ENCODE measurements around the gene AP1S1. TPM values are rescaled to one million over a fixed set of nuclear protein-coding genes. Genes with fewer than 3 reads are reported as not detected.
"Not testable (repeated sequence)": the region's sequence is repeated elsewhere in the genome, so short reads cannot be mapped to it uniquely, and the experiment has no call there.

Gene AP1S1
- total and polyA plus RNA-seq, 4 donors, result 42.7 to 74.7 (median 60.9) TPM

GRCh38 chr7:101128040-101128834 lies 26.0 kb upstream of the AP1S1 start:
- H3K27me3 ChIP-seq (ENCODE audit: control insufficient read depth in 3 of 3, insufficient read depth in 3 of 3, low read length in 2 of 3), result no peaks in the 10 kb centered on the region
- TF ChIP-seq CTCF (IDR thresholded peaks at IDR 0.05; ENCODE audit: control extremely low read depth, extremely low read depth), result no peak
- H3K9ac ChIP-seq (ENCODE audit: insufficient read depth in 1 of 2, low read length in 2 of 2), result no peak overlapping the region
- no peak for ATAC-seq (ENCODE audit: insufficient read depth, low FRiP score)
- peaks cover 0 to 3% (median 2%) of the 10 kb centered on the region in 4 donors for H3K36me3 ChIP-seq (ENCODE audit: control insufficient read depth in 4 of 4, insufficient read depth in 4 of 4, low read length in 4 of 4)
- peaks cover 7 to 27% (median 15%) of the 10 kb centered on the region in 5 donors for H3K4me1 ChIP-seq (ENCODE audit: control insufficient read depth in 5 of 5, insufficient read depth in 5 of 5, low read length in 5 of 5)
- peak overlapping the region; percentile 35 for H3K4me3 ChIP-seq
- 74 to 85% methylated on average over 14 of the region's 14 CpGs for WGBS, 2 donors
- H3K9me3 ChIP-seq (ENCODE audit: control insufficient read depth in 4 of 4, insufficient read depth in 3 of 4, low read length in 3 of 4), result no peaks in the 10 kb centered on the region
- no peak for DNase-seq
- H3K27ac ChIP-seq (ENCODE audit: low read depth in 1 of 2, low read length in 1 of 2), result peak overlapping the region in 1 of 2 donors; percentile 18

- Histone ChIP-seq H3K27me3 (ENCODE audit: control insufficient read depth in 3 of 3, insufficient read depth in 3 of 3, low read length in 2 of 3) (no peaks in the 10 kb centered on the region), H3K9me3 (ENCODE audit: control insufficient read depth in 4 of 4, insufficient read depth in 3 of 4, low read length in 3 of 4) (no peaks in the 10 kb centered on the region), H3K4me3 (no peak overlapping the region), H3K27ac (ENCODE audit: low read depth in 1 of 2, low read length in 1 of 2) (no peak overlapping the region), H3K9ac (ENCODE audit: insufficient read depth in 1 of 2, low read length in 2 of 2) (no peak overlapping the region), H3K4me1 (ENCODE audit: control insufficient read depth in 5 of 5, insufficient read depth in 5 of 5, low read length in 5 of 5) (peaks cover 5 to 22% (median 15%) of the 10 kb centered on the region in 5 donors), H3K36me3 (ENCODE audit: control insufficient read depth in 4 of 4, insufficient read depth in 4 of 4, low read length in 4 of 4) (peaks cover 0 to 8% (median 4%) of the 10 kb centered on the region in 4 donors)
- 92 to 98% methylated on average over 3 of the region's 3 CpGs for WGBS, 2 donors
- ATAC-seq (ENCODE audit: insufficient read depth, low FRiP score) (no peak), DNase-seq (no peak)
- TF ChIP-seq CTCF (IDR thresholded peaks at IDR 0.05; ENCODE audit: control extremely low read depth, extremely low read depth), result no peak
Observed at GRCh38 chr7:101129603-101130117, 24.6 kb upstream of the AP1S1 start.

GRCh38 chr7:101132626-101133600 lies 21.4 kb upstream of the AP1S1 start:
- H3K9ac ChIP-seq (ENCODE audit: insufficient read depth in 1 of 2, low read length in 2 of 2); ATAC-seq (ENCODE audit: insufficient read depth, low FRiP score); H3K27ac ChIP-seq (ENCODE audit: low read depth in 1 of 2, low read length in 1 of 2); H3K9me3 ChIP-seq (ENCODE audit: control insufficient read depth in 4 of 4, insufficient read depth in 3 of 4, low read length in 3 of 4); DNase-seq; H3K4me3 ChIP-seq; H3K27me3 ChIP-seq (ENCODE audit: control insufficient read depth in 3 of 3, insufficient read depth in 3 of 3, low read length in 2 of 3): not testable (repeated sequence)
- WGBS, 2 donors, result 89 to 90% methylated on average over 18 of the region's 18 CpGs
- peaks cover 0 to 18% (median 7%) of the 10 kb centered on the region in 4 donors for H3K36me3 ChIP-seq (ENCODE audit: control insufficient read depth in 4 of 4, insufficient read depth in 4 of 4, low read length in 4 of 4)
- peaks cover 0 to 11% (median 0%) of the 10 kb centered on the region in 5 donors for H3K4me1 ChIP-seq (ENCODE audit: control insufficient read depth in 5 of 5, insufficient read depth in 5 of 5, low read length in 5 of 5)

All from lung (tissue), 12 donors.